GM19438 (cell line): ENCODE results near the gene DPF3.

Experiments used
- ATAC-seq: cut with Tn5 transposase; IDR thresholded peaks from one replicate; pipeline ENCODE4 v1.9.1; 2021; ENCODE audit warnings: low read depth; ENCODE audit not compliant: unreplicated experiment

Gene DPF3

GRCh38 chr14:72662214-72662613 lies 231.7 kb downstream of the DPF3 start:
- ATAC-seq: no peak

GRCh38 chr14:72657214-72657921 lies 236.5 kb downstream of the DPF3 start:
- ATAC-seq: no peak

GRCh38 chr14:72653026-72653425 lies 240.9 kb downstream of the DPF3 start:
- ATAC-seq: no peak

- no peak for ATAC-seq
Observed at GRCh38 chr14:72652179-72652578, 241.7 kb downstream of the DPF3 start.

- no peak for ATAC-seq
Observed at GRCh38 chr14:72651714-72652113, 242.2 kb downstream of the DPF3 start.

- ATAC-seq: no peak
Observed at GRCh38 chr14:72651081-72651480, 242.8 kb downstream of the DPF3 start.

GRCh38 chr14:72649603-72650227 lies 244.2 kb downstream of the DPF3 start:
- no peak for ATAC-seq

GRCh38 chr14:72647782-72648181 lies 246.1 kb downstream of the DPF3 start:
- no peak for ATAC-seq

- no peak for ATAC-seq
Observed at GRCh38 chr14:72646861-72647528, 246.9 kb downstream of the DPF3 start.

GRCh38 chr14:72645706-72646105 lies 248.2 kb downstream of the DPF3 start:
- ATAC-seq: no peak

GRCh38 chr14:72644758-72645489 lies 249.0 kb downstream of the DPF3 start:
- no peak for ATAC-seq

GRCh38 chr14:72644038-72644437 lies 249.9 kb downstream of the DPF3 start:
- no peak for ATAC-seq

GRCh38 chr14:72643317-72643801 lies 250.5 kb downstream of the DPF3 start:
- ATAC-seq: no peak

- no peak for ATAC-seq
Observed at GRCh38 chr14:72640911-72641485, 252.9 kb downstream of the DPF3 start.

- ATAC-seq: no peak
Observed at GRCh38 chr14:72638021-72638420, 255.9 kb downstream of the DPF3 start.

GRCh38 chr14:72636871-72637270 lies 257.0 kb downstream of the DPF3 start:
- ATAC-seq: no peak

GRCh38 chr14:72636094-72636493 lies 257.8 kb downstream of the DPF3 start:
- no peak for ATAC-seq

GRCh38 chr14:72634691-72635616 lies 258.9 kb downstream of the DPF3 start:
- ATAC-seq: no peak

- no peak for ATAC-seq
Observed at GRCh38 chr14:72633551-72633950, 260.4 kb downstream of the DPF3 start.

GRCh38 chr14:72632727-72633126 lies 261.2 kb downstream of the DPF3 start:
- ATAC-seq: no peak
